Fibroblast of mammary gland (primary cell): ENCODE results near the gene SKA2.
"Not testable (repeated sequence)": the region's sequence is repeated elsewhere in the genome, so short reads cannot be mapped to it uniquely, and the experiment has no call there.

ENCODE experiments used
- DNase-seq: peaks from one replicate; pipeline ENCODE4 v3.0.0-alpha.2; 2010; ENCODE audit warnings: low read depth
- H3K4me3 ChIP-seq: 2 replicates; pipeline ENCODE4 v1.5.1; 2011; ENCODE audit warnings: low read depth, mild to moderate bottlenecking, low read length, moderate library complexity; ENCODE audit not compliant: control insufficient read depth
- TF ChIP-seq, protein P1 (sequence below): conservative IDR thresholded peaks from 2 replicates; pipeline ENCODE4 v1.5.1; 2011; ENCODE audit warnings: low read depth, low read length, inconsistent platforms; ENCODE audit not compliant: control insufficient read depth, insufficient read depth

The SKA2 gene

GRCh38 chr17:59093702-59094231 is 61.2 kb downstream of the SKA2 start:
- TF ChIP-seq, protein P1, sequence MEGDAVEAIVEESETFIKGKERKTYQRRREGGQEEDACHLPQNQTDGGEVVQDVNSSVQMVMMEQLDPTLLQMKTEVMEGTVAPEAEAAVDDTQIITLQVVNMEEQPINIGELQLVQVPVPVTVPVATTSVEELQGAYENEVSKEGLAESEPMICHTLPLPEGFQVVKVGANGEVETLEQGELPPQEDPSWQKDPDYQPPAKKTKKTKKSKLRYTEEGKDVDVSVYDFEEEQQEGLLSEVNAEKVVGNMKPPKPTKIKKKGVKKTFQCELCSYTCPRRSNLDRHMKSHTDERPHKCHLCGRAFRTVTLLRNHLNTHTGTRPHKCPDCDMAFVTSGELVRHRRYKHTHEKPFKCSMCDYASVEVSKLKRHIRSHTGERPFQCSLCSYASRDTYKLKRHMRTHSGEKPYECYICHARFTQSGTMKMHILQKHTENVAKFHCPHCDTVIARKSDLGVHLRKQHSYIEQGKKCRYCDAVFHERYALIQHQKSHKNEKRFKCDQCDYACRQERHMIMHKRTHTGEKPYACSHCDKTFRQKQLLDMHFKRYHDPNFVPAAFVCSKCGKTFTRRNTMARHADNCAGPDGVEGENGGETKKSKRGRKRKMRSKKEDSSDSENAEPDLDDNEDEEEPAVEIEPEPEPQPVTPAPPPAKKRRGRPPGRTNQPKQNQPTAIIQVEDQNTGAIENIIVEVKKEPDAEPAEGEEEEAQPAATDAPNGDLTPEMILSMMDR: no peak
- DNase-seq: peak; percentile 94
- no peak overlapping the region for H3K4me3 ChIP-seq

DNA sequence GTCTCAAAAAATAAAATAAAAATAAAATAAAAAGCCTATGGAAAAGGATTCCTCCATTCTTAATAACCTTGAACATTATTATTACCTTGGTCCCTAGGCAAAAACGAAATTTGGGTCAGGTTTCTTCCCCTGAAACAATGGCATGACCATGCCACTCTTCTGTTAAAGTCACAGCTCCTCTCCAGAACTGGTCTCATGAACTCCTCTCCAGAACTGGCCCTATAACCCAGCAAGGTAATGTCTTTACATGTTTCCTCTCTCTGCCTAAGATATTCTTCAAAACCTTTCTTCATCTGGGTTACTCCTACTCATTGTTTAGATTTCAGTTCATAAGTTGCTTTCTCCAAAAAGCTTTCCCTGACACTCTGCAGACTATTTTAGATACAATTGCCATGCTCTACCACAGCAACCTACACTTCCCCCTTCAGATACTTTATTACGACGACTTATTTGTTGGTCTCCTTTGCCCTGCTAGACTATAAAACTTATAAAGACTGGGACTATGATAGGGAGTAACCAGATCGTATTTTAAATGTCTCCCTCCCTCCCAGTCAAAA is 61.8 kb downstream of the SKA2 start:
- no peak for DNase-seq
- TF ChIP-seq, protein P1: no peak
- H3K4me3 ChIP-seq: no peak overlapping the region

- H3K4me3 ChIP-seq, DNase-seq: not testable (repeated sequence)
Observed at GRCh38 chr17:59090593-59090992, 64.4 kb downstream of the SKA2 start.

DNA sequence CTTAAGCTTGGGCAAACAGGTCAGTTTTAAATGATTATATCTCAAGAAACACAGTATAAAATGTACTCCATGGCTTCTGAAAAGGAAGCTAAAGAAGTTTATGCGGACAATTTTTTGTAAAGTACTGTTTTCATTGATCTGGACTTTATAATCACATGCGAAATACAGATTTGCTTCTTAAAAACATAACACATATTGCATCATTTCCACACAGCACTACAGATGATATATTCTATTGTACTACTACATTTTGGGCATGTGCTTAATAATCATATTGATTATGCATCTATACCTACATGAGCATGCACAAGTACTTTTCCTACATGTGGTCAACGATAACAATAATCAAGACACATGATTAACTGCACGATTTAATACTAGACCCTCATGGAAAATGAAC is 70.8 kb downstream of the SKA2 start:
- TF ChIP-seq, protein P1: no peak
- DNase-seq: no peak
- H3K4me3 ChIP-seq: no peak overlapping the region

- TF ChIP-seq, protein P1: no peak
- no peak overlapping the region for H3K4me3 ChIP-seq
- peak; percentile 57 for DNase-seq
Observed at GRCh38 chr17:59074494-59074893, 80.5 kb downstream of the SKA2 start.

- TF ChIP-seq, protein P1: no peak
- no peak overlapping the region for H3K4me3 ChIP-seq
- peak; percentile 1 for DNase-seq
Observed at GRCh38 chr17:59073972-59074371, 81.0 kb downstream of the SKA2 start.

DNA sequence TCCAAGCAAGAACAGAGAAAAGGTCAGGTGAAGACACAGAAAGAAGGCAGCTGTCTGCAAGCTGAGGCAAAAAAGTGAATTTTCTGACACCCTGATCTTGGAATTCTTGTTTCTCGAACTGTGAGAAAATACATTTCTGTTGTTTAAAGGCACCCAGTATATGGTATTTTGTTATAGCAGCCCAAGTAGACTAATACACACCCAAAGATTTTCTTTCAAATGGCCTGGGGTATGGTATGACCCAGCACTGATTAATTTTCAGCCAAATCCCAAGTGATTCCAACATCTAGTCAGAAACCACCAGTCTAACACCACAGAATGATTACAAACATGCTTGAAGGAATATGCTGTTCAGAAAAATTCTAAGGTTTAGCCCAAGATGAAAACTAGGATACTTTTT is 85.1 kb downstream of the SKA2 start:
- no peak for DNase-seq
- TF ChIP-seq, protein P1: no peak
- no peak overlapping the region for H3K4me3 ChIP-seq
